Fibroblast of pulmonary artery (primary cell): Measurements from ENCODE around the gene MARCHF2.
"Not testable (repeated sequence)": the region's sequence is repeated elsewhere in the genome, so short reads cannot be mapped to it uniquely, and the experiment has no call there.

Source experiments
- DNase-seq: peaks from one replicate; pipeline ENCODE4 v3.0.0-alpha.2; 2010; ENCODE audit warnings: low read depth
- H3K4me3 ChIP-seq: replicated peaks from 2 replicates; pipeline ENCODE4 v1.5.1; 2011; ENCODE audit warnings: low read depth, mild to moderate bottlenecking, control low read depth, low read length, moderate library complexity
- TF ChIP-seq, protein P1 (sequence below): IDR thresholded peaks from 2 replicates; pipeline ENCODE4 v1.5.1; 2011; ENCODE audit warnings: mild to moderate bottlenecking, control low read depth, low read length, inconsistent platforms; ENCODE audit errors: missing control alignments

Gene MARCHF2

DNA sequence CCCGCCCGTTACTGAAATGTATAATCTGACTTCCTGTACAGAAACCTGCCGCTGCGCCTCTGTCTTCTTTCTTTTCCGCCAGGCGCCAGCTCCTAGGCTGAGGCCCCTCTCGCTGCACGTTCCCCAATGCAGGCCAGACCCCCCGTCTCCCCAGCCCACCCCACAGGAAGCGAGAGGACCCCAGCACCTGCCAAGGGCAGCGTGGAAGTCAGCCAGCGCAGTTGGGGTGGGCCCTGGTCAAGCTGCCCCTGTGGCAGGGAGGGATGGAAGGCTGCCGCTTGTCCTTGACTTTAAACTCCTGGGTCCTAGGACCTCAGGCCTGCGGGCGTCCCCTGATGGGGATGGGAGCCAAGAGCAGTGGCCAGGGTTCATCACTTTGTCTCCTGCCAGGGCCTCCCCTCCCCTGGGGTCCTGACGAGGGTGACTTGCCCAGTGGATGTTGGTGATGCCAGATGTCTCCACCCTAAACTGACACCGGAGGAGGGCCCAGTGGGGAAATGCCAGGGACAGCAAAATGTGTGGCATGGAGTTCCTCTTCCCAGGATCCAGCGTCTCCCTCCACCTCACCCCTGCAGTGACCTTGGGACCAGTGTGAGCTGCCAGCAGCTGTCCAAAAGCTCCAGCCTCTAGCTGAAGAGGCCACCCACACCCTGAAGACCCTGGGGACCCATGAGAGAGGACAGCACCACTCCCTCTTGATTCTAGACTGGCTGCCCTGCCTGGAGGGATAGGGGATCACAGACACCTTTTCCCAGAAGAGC is 8.5 kb upstream of the MARCHF2 start:
- no peak for DNase-seq
- TF ChIP-seq, protein P1, sequence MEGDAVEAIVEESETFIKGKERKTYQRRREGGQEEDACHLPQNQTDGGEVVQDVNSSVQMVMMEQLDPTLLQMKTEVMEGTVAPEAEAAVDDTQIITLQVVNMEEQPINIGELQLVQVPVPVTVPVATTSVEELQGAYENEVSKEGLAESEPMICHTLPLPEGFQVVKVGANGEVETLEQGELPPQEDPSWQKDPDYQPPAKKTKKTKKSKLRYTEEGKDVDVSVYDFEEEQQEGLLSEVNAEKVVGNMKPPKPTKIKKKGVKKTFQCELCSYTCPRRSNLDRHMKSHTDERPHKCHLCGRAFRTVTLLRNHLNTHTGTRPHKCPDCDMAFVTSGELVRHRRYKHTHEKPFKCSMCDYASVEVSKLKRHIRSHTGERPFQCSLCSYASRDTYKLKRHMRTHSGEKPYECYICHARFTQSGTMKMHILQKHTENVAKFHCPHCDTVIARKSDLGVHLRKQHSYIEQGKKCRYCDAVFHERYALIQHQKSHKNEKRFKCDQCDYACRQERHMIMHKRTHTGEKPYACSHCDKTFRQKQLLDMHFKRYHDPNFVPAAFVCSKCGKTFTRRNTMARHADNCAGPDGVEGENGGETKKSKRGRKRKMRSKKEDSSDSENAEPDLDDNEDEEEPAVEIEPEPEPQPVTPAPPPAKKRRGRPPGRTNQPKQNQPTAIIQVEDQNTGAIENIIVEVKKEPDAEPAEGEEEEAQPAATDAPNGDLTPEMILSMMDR = no peak
- no peak overlapping the region for H3K4me3 ChIP-seq

- H3K4me3 ChIP-seq, DNase-seq: not testable (repeated sequence)
These were observed 2.4 kb upstream of the MARCHF2 start for GRCh38 chr19:8410718-8411117.

DNA sequence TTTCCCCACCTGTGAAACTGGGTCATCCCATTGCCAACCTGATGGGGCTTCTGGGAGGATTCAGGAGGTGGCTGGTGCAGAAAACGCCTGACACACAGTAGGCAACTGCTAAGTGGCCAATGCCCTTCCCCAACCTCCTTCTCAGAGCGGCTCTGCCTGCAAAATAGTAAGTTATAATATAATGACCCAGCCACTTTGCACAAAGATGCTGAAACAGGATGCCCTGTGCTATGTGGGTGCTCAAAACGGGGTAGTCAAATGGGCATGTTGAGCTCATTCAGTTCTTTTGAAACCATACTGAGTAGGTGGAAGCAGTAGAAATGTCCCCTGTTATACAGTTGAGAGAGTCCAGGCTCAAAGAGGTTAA is 507 bp downstream of the MARCHF2 start:
- TF ChIP-seq, protein P1 = no peak
- H3K4me3 ChIP-seq = peak overlapping the region; percentile 68
- no peak for DNase-seq

GRCh38 chr19:8416796-8417195 is 3.7 kb downstream of the MARCHF2 start:
- TF ChIP-seq, protein P1 = no peak
- no peak overlapping the region for H3K4me3 ChIP-seq
- DNase-seq = no peak

- no peak for DNase-seq
- TF ChIP-seq, protein P1 = no peak
- H3K4me3 ChIP-seq = no peak overlapping the region
These were observed 8.7 kb downstream of the MARCHF2 start for GRCh38 chr19:8421484-8422461.

DNA sequence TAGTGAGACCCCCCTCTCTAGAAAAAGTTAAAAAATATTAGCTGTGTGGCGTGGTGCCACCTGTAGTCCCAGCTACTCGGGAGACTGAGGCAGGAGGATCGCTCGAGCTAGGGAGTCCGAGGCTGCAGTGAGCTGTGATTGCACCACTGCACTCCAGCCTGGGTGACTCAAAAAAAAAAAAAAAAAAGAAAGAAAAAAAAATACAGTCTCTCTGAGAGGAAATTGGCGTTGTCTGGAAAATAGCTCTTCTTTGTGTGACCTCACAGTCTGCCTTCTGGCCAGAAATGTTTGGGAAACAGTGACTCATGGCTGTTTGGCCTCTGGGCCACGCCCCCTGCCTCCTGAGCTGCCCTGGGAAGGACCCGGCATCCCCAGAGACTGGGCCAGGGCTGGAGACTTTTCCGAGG is 10.7 kb downstream of the MARCHF2 start:
- DNase-seq = peak; percentile 99
- TF ChIP-seq, protein P1 = no peak
- H3K4me3 ChIP-seq = no peak overlapping the region

GRCh38 chr19:8425331-8425730 is 12.2 kb downstream of the MARCHF2 start:
- DNase-seq, H3K4me3 ChIP-seq: not testable (repeated sequence)
